ENCODE results near the gene PBLD. TPM values are rescaled to one million over a fixed set of nuclear protein-coding genes. Genes with fewer than 3 reads are reported as not detected.
"Not testable (repeated sequence)": the region's sequence is repeated elsewhere in the genome, so short reads cannot be mapped to it uniquely, and the experiment has no call there.

The PBLD gene
- polyA plus RNA-seq, 3 donors = 1.5 to 3.4 (median 2.5) TPM

- Mint-ChIP-seq H3K27me3 (ENCODE audit: low read depth in 3 of 3) (no peaks in the 10 kb centered on the region), H3K27ac (no peak overlapping the region), H3K4me1 (peaks cover 7% of the 10 kb centered on the region), H3K4me3 (no peak overlapping the region), H3K36me3 (peaks cover 0 to 5% of the 10 kb centered on the region in 2 donors), H3K9me3 (peaks cover 14 to 31% (median 18%) of the 10 kb centered on the region in 7 donors)
- no peak for TF ChIP-seq CTCF (IDR thresholded peaks at IDR 0.05)
- Histone ChIP-seq H3K4me1 (ENCODE audit: control insufficient read depth in 1 of 2, insufficient read depth in 2 of 2, low read length in 2 of 2) (peaks cover 0 to 3% of the 10 kb centered on the region in 2 donors), H3K36me3 (replicated peaks in 1 of 2; ENCODE audit: control insufficient read depth in 1 of 2, insufficient read depth in 2 of 2, low read length in 2 of 2) (no peaks in the 10 kb centered on the region), H3K27me3 (ENCODE audit: control insufficient read depth in 2 of 2, insufficient read depth in 2 of 2, low read length in 2 of 2) (no peaks in the 10 kb centered on the region), H3K9ac (ENCODE audit: insufficient read depth, low read length, poor library complexity, severe bottlenecking) (no peak overlapping the region), H2AFZ (ENCODE audit: insufficient read depth, low read depth, low read length, poor library complexity, severe bottlenecking) (no peak overlapping the region), H3K4me2 (replicated peaks; ENCODE audit: extremely low read depth, low read length, poor library complexity, severe bottlenecking) (no peak overlapping the region), H4K20me1 (ENCODE audit: insufficient read depth, low read length) (no peaks in the 10 kb centered on the region), H3K4me3 (replicated peaks in 1 of 3; ENCODE audit: low read depth in 2 of 3, low read length in 3 of 3) (no peak overlapping the region), H3K9me3 (replicated peaks in 1 of 2; ENCODE audit: control insufficient read depth in 1 of 2, insufficient read depth in 1 of 2, low read length in 2 of 2) (peaks cover 14% of the 10 kb centered on the region in 2 donors), H3K79me2 (ENCODE audit: insufficient read depth, low read length) (no peaks in the 10 kb centered on the region), H3K27ac (ENCODE audit: low read depth in 1 of 2, low read length in 2 of 2) (no peak overlapping the region)
- intact Hi-C loops (cut with micrococcal nuclease) = no loop called here
- WGBS (ENCODE audit: insufficient coverage) = no CpG with 5 or more reads among the region's 1 CpG
- no peak for DNase-seq
These were observed 14.2 kb downstream of the PBLD start for GRCh38 chr10:68318331-68319059.

- Histone ChIP-seq H3K4me2 (replicated peaks; ENCODE audit: extremely low read depth, low read length, poor library complexity, severe bottlenecking) (no peak overlapping the region), H3K36me3 (replicated peaks in 1 of 2; ENCODE audit: control insufficient read depth in 1 of 2, insufficient read depth in 2 of 2, low read length in 2 of 2) (no peaks in the 10 kb centered on the region), H3K79me2 (ENCODE audit: insufficient read depth, low read length) (no peaks in the 10 kb centered on the region), H3K4me1 (ENCODE audit: control insufficient read depth in 1 of 2, insufficient read depth in 2 of 2, low read length in 2 of 2) (peaks cover 0 to 3% of the 10 kb centered on the region in 2 donors), H3K27me3 (ENCODE audit: control insufficient read depth in 2 of 2, insufficient read depth in 2 of 2, low read length in 2 of 2) (no peaks in the 10 kb centered on the region), H3K27ac (ENCODE audit: low read depth in 1 of 2, low read length in 2 of 2) (no peak overlapping the region), H4K20me1 (ENCODE audit: insufficient read depth, low read length) (no peaks in the 10 kb centered on the region), H3K9me3 (replicated peaks in 1 of 2; ENCODE audit: control insufficient read depth in 1 of 2, insufficient read depth in 1 of 2, low read length in 2 of 2) (peaks cover 14% of the 10 kb centered on the region in 2 donors), H3K4me3 (replicated peaks in 1 of 3; ENCODE audit: low read depth in 2 of 3, low read length in 3 of 3) (no peak overlapping the region), H3K9ac (ENCODE audit: insufficient read depth, low read length, poor library complexity, severe bottlenecking) (no peak overlapping the region), H2AFZ (ENCODE audit: insufficient read depth, low read depth, low read length, poor library complexity, severe bottlenecking) (no peak overlapping the region)
- Mint-ChIP-seq H3K27ac (no peak overlapping the region), H3K27me3 (ENCODE audit: low read depth in 3 of 3) (peaks cover 0 to 5% (median 0%) of the 10 kb centered on the region in 3 donors), H3K4me3 (no peak overlapping the region), H3K9me3 (peaks cover 14 to 28% (median 18%) of the 10 kb centered on the region in 7 donors), H3K36me3 (peaks cover 0 to 5% of the 10 kb centered on the region in 2 donors), H3K4me1 (peaks cover 7% of the 10 kb centered on the region)
- no peak for DNase-seq
- no CpG with 5 or more reads among the region's 1 CpG for WGBS (ENCODE audit: insufficient coverage)
- TF ChIP-seq CTCF (IDR thresholded peaks at IDR 0.05) = no peak
- intact Hi-C loops (cut with micrococcal nuclease) = no loop called here
These were observed 17.1 kb downstream of the PBLD start for GRCh38 chr10:68315582-68315981.

GRCh38 chr10:68314930-68315329 lies 17.8 kb downstream of the PBLD start:
- H2AFZ ChIP-seq (ENCODE audit: insufficient read depth, low read depth, low read length, poor library complexity, severe bottlenecking); intact Hi-C loops (cut with micrococcal nuclease); H3K4me3 ChIP-seq (replicated peaks in 1 of 3; ENCODE audit: low read depth in 2 of 3, low read length in 3 of 3); H3K27me3 Mint-ChIP-seq (ENCODE audit: low read depth in 3 of 3); H3K4me1 Mint-ChIP-seq; H3K4me1 ChIP-seq (ENCODE audit: control insufficient read depth in 1 of 2, insufficient read depth in 2 of 2, low read length in 2 of 2); H3K4me3 Mint-ChIP-seq; H3K27ac Mint-ChIP-seq; H3K36me3 Mint-ChIP-seq; H3K27ac ChIP-seq (ENCODE audit: low read depth in 1 of 2, low read length in 2 of 2); H3K9ac ChIP-seq (ENCODE audit: insufficient read depth, low read length, poor library complexity, severe bottlenecking); H4K20me1 ChIP-seq (ENCODE audit: insufficient read depth, low read length); H3K79me2 ChIP-seq (ENCODE audit: insufficient read depth, low read length); H3K4me2 ChIP-seq (replicated peaks; ENCODE audit: extremely low read depth, low read length, poor library complexity, severe bottlenecking); H3K27me3 ChIP-seq (ENCODE audit: control insufficient read depth in 2 of 2, insufficient read depth in 2 of 2, low read length in 2 of 2); H3K36me3 ChIP-seq (replicated peaks in 1 of 2; ENCODE audit: control insufficient read depth in 1 of 2, insufficient read depth in 2 of 2, low read length in 2 of 2); DNase-seq: not testable (repeated sequence)
- H3K9me3 ChIP-seq (replicated peaks in 1 of 2; ENCODE audit: control insufficient read depth in 1 of 2, insufficient read depth in 1 of 2, low read length in 2 of 2) = peaks cover 14% of the 10 kb centered on the region in 2 donors
- H3K9me3 Mint-ChIP-seq = peaks cover 14 to 28% (median 18%) of the 10 kb centered on the region in 7 donors
- 100% methylated on average over 3 of the region's 6 CpGs for WGBS (ENCODE audit: insufficient coverage)
